Gastrocnemius medialis (tissue), 4 donors: ENCODE measurements around the gene DCPS. TPM values are rescaled to one million over a fixed set of nuclear protein-coding genes. Genes with fewer than 3 reads are reported as not detected.
"Not testable (repeated sequence)": the region's sequence is repeated elsewhere in the genome, so short reads cannot be mapped to it uniquely, and the experiment has no call there.

ENCODE experiments used
- ATAC-seq, 2 donors: fragments of 150-250 bp; one replicate each; pipeline ENCODE4 v1.9.1; 2016
- DNase-seq, 2 donors: peaks; one replicate each; pipeline ENCODE4 v3.0.0-alpha.2; 2019
- H3K27ac ChIP-seq, 4 donors: fragments of 200-600 bp; sonication (generic); 1 replicate in 1 of 4; 2 replicates in 3 of 4; pipeline ENCODE4 v1.5.1; 2016 to 2018; ENCODE audit warnings: mild to moderate bottlenecking in 2 of 4, moderate library complexity in 1 of 4
- H3K27me3 ChIP-seq, 3 donors: fragments of 200-600 bp; sonication (generic) in 2 of 3; 1 replicate in 1 of 3; 2 replicates in 2 of 3; pipeline versions ENCODE4 v1.5.1 to v1.6.0; 2016 to 2019; ENCODE audit warnings: mild to moderate bottlenecking in 1 of 3, moderate library complexity in 1 of 3
- H3K36me3 ChIP-seq, 2 donors: fragments of 200-600 bp; sonication (generic) in 1 of 2; one replicate each; pipeline ENCODE4 v1.5.1; 2017 to 2018
- H3K4me1 ChIP-seq, 2 donors: fragments of 200-600 bp; sonication (generic) in 1 of 2; one replicate each; pipeline ENCODE4 v1.5.1; 2016 to 2017; ENCODE audit warnings: mild to moderate bottlenecking in 2 of 2
- H3K4me3 ChIP-seq, 4 donors: fragments of 200-600 bp; sonication (generic) in 3 of 4; 1 replicate in 1 of 4; 2 replicates in 3 of 4; pipeline ENCODE4 v1.5.1; 2016 to 2019; ENCODE audit warnings: mild to moderate bottlenecking in 2 of 4
- H3K9me3 ChIP-seq, 3 donors: fragments of 200-600 bp; sonication (generic) in 2 of 3; 1 replicate in 1 of 3; 2 replicates in 2 of 3; pipeline ENCODE4 v1.5.1; 2016 to 2019
- CTCF ChIP-seq, 5 experiments: fragments of 450-650 bp in 3 of 5; fragments of 200-600 bp in 2 of 5; sonication (generic) in 2 of 5; IDR thresholded peaks in 4 of 5; conservative IDR thresholded peaks in 1 of 5; 1 replicate in 4 of 5; 2 replicates in 1 of 5; pipeline ENCODE4 v1.5.1; 2016 to 2019; ENCODE audit warnings: antibody characterized with exemption in 5 of 5, mild to moderate bottlenecking in 3 of 5, moderate library complexity in 3 of 5
- POLR2A ChIP-seq, 2 donors: fragments of 450-650 bp; IDR thresholded peaks; one replicate each; pipeline ENCODE4 v1.6.1; 2017; ENCODE audit warnings: antibody characterized with exemption in 2 of 2, mild to moderate bottlenecking in 2 of 2, moderate library complexity in 2 of 2
- in situ Hi-C, 4 donors: fragments of 200-750 bp; cut with MboI; loops; one replicate each; pipeline versions ENCODE4 v1.15.0 to v1.8.0; 2017; ENCODE audit warnings: low sequenced_read_pairs in 4 of 4
- intact Hi-C: fragments of 100-400 bp; cut with DNase I; formaldehyde crosslinking; loops from one replicate; pipeline ENCODE4 v1.15.1; 2023; ENCODE audit warnings: low total_unique reads
- total RNA-seq, 4 donors: library from RNA; depleted of rRNA; stranded (reverse); fragments of >200 nt; gene quantifications; one replicate each; pipeline versions ENCODE4 v1.1.0 to v1.2.3, GENCODE V29; 2016

The DCPS gene
- total RNA-seq, 4 donors from 2014 or later = 9.8 to 23.1 (median 11.5) TPM

- H3K9me3 ChIP-seq = no peaks in the 10 kb centered on the region
- no peaks in the 10 kb centered on the region for H3K27me3 ChIP-seq
- ATAC-seq (no peak), DNase-seq (no peak)
- no peaks in the 10 kb centered on the region for H3K36me3 ChIP-seq
- intact Hi-C loops = no loop called here
- TF ChIP-seq POLR2A (IDR thresholded peaks at IDR 0.05) = no peak
- no peak for TF ChIP-seq CTCF (IDR thresholded peaks at IDR 0.05 in 4 of 5, conservative IDR thresholded peaks at IDR 0.05 in 1 of 5)
- H3K4me1 ChIP-seq = peaks cover 5% of the 10 kb centered on the region in 2 donors
- in situ Hi-C loops = no loop called here
- no peak overlapping the region for H3K27ac ChIP-seq
- no peak overlapping the region for H3K4me3 ChIP-seq
Measured at GRCh38 chr11:126391970-126392632, 88.2 kb downstream of the DCPS start.

DNA sequence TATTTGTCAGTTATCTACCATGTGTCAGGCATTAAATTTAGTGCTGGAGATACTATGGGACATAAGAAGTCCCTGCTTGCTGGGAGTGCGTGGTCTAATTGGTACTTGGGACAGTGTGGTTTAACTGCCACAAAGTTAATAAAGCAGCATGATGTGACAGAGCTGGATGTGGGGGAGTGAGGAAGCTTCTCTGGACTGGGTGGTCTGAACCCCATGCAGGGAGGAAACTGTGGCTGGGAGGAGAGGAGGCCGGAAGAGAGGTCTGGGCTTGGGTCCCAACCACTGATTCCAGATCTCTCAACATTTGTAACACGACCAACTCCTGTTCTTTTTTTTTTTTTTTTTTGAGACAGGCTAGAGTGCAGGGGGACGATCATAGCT is 88.8 kb downstream of the DCPS start:
- H3K27me3 ChIP-seq = no peaks in the 10 kb centered on the region
- no peak overlapping the region for H3K4me3 ChIP-seq
- intact Hi-C loops = no loop called here
- DNase-seq (no peak), ATAC-seq (no peak)
- H3K27ac ChIP-seq = no peak overlapping the region
- no peaks in the 10 kb centered on the region for H3K9me3 ChIP-seq
- no peaks in the 10 kb centered on the region for H3K36me3 ChIP-seq
- in situ Hi-C loops = no loop called here
- TF ChIP-seq CTCF (IDR thresholded peaks at IDR 0.05 in 4 of 5, conservative IDR thresholded peaks at IDR 0.05 in 1 of 5) = no peak
- no peak for TF ChIP-seq POLR2A (IDR thresholded peaks at IDR 0.05)
- H3K4me1 ChIP-seq = peaks cover 4 to 5% of the 10 kb centered on the region in 2 donors

DNA sequence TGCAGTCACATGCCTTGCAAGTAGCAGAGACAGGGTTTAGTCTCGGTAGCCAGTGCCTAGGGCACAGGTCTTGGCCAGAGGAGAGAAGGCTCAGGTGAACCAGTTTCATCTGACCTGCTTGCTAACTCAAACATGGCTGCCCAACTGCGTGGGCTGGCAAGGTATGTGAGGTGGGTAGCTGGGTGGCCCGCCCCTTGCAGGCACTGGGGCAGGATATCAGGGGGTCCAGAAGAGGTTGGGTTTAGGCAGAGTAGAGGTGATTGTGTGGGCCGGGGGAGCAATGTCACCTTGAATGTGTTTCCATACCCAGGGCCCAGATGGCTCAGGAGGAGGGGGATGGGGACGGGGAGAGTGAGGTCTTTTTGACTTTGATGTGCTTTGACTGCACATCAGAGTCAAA is 89.3 kb downstream of the DCPS start:
- no peak for DNase-seq
- Histone ChIP-seq H3K36me3 (no peaks in the 10 kb centered on the region), H3K27ac (no peak overlapping the region), H3K27me3 (no peaks in the 10 kb centered on the region), H3K9me3 (no peaks in the 10 kb centered on the region), H3K4me1 (peaks cover 4 to 5% of the 10 kb centered on the region in 2 donors), H3K4me3 (no peak overlapping the region)
- in situ Hi-C loops (no loop called here), intact Hi-C loops (no loop called here)
- TF ChIP-seq CTCF (IDR thresholded peaks at IDR 0.05 in 4 of 5, conservative IDR thresholded peaks at IDR 0.05 in 1 of 5) (no peak), POLR2A (IDR thresholded peaks at IDR 0.05) (no peak)
- no peak for ATAC-seq

GRCh38 chr11:126394036-126394435 is 90.2 kb downstream of the DCPS start:
- DNase-seq (no peak), ATAC-seq (no peak)
- Histone ChIP-seq H3K4me3 (no peak overlapping the region), H3K27ac (no peak overlapping the region), H3K9me3 (no peaks in the 10 kb centered on the region), H3K27me3 (no peaks in the 10 kb centered on the region), H3K4me1 (peaks cover 4 to 5% of the 10 kb centered on the region in 2 donors), H3K36me3 (no peaks in the 10 kb centered on the region)
- TF ChIP-seq POLR2A (IDR thresholded peaks at IDR 0.05) (no peak), CTCF (IDR thresholded peaks at IDR 0.05 in 4 of 5, conservative IDR thresholded peaks at IDR 0.05 in 1 of 5) (no peak)
- in situ Hi-C loops (no loop called here), intact Hi-C loops (no loop called here)

GRCh38 chr11:126394634-126395072 is 90.8 kb downstream of the DCPS start:
- H3K27ac ChIP-seq, H3K27me3 ChIP-seq, H3K36me3 ChIP-seq, intact Hi-C loops, DNase-seq, H3K4me3 ChIP-seq, in situ Hi-C loops, ATAC-seq, H3K9me3 ChIP-seq, H3K4me1 ChIP-seq: not testable (repeated sequence)

Other genes with a start within 250 kb of the DCPS start
- gene CDON, start 241.2 kb upstream of the DCPS start, total RNA-seq = 1 to 10 TPM; 1.0 to 2.0 (median 1.8) TPM
- gene RPUSD4, start 92.4 kb upstream of the DCPS start, total RNA-seq = 10 to 100 TPM; 53.3 to 93.8 (median 69.2) TPM
- 10 to 100 TPM; 13.6 to 32.2 (median 23.2) TPM for gene FAM118B, start 92.3 kb upstream of the DCPS start, total RNA-seq
- gene SRPRA, start 35.2 kb upstream of the DCPS start, total RNA-seq = 100 to 1,000 TPM in 1 of 4 donors, 10 to 100 TPM in 3; 72.3 to 101 (median 79.4) TPM
- 10 to 100 TPM; 12.5 to 20.8 (median 16.2) TPM for gene FOXRED1, start 34.9 kb upstream of the DCPS start, total RNA-seq
- 1 to 10 TPM; 4.5 to 5.8 (median 5.6) TPM for gene TIRAP, start 21.0 kb upstream of the DCPS start, total RNA-seq
- 10 to 100 TPM in 2 of 4 donors, 1 to 10 TPM in 2; 3.4 to 12.4 (median 9.6) TPM for gene ST3GAL4, start 51.6 kb downstream of the DCPS start, total RNA-seq